ENCODE data around the gene KCNJ4. TPM values are rescaled to one million over a fixed set of nuclear protein-coding genes. Genes with fewer than 3 reads are reported as not detected.

Gene KCNJ4
- total RNA-seq, 4 donors from 2014 or later = not detected

DNA sequence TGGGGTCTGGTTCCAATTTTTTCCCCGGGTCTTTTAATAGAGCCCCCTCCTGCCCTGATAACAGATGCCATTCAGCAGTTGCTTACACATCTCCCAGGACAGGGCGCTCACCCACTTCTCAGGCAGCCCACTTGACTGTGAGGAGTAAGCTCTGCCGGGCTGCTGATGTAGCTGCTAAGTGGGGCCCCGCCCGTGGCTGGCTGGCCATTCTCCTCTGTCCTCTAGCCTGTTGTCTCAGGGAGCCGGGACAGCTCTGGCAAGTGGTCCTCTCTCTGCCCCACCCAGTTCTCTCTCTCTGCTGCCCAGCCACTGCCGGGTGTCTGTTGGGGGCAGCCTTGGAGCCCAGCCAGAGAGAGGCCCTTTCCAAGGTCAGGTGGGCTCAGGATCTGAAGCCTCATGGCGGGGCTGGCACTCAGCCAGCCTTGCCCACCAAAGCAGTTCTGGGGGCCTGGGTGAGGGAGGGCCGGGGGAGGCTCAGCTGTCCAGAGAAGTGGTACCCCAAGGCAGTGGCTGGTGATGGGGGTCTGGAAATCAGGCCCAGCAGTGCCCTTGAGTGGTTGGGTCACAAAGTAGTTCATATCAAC is 8.9 kb downstream of the KCNJ4 start:
- Histone ChIP-seq H3K36me3 (no peaks in the 10 kb centered on the region), H3K4me3 (no peak overlapping the region), H3K27me3 (peaks cover 86% of the 10 kb centered on the region), H3K4me1 (no peaks in the 10 kb centered on the region), H3K9me3 (no peaks in the 10 kb centered on the region), H3K27ac (no peak overlapping the region)
- no peak for DNase-seq
- WGBS, 2 donors (ENCODE audit: low coverage in 1 of 2) = 58% methylated on average over 8 of the region's 9 CpGs; no CpG with 5 or more reads in 1 of the 2 donors
- TF ChIP-seq POLR2AphosphoS5 (IDR thresholded peaks at IDR 0.05) (no peak), EP300 (IDR thresholded peaks at IDR 0.05; ENCODE audit: low read depth) (no peak), POLR2A (IDR thresholded peaks at IDR 0.05) (no peak)
- TF ChIP-seq, protein P1, sequence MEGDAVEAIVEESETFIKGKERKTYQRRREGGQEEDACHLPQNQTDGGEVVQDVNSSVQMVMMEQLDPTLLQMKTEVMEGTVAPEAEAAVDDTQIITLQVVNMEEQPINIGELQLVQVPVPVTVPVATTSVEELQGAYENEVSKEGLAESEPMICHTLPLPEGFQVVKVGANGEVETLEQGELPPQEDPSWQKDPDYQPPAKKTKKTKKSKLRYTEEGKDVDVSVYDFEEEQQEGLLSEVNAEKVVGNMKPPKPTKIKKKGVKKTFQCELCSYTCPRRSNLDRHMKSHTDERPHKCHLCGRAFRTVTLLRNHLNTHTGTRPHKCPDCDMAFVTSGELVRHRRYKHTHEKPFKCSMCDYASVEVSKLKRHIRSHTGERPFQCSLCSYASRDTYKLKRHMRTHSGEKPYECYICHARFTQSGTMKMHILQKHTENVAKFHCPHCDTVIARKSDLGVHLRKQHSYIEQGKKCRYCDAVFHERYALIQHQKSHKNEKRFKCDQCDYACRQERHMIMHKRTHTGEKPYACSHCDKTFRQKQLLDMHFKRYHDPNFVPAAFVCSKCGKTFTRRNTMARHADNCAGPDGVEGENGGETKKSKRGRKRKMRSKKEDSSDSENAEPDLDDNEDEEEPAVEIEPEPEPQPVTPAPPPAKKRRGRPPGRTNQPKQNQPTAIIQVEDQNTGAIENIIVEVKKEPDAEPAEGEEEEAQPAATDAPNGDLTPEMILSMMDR (IDR thresholded peaks at IDR 0.05) = no peak
- intact Hi-C loops (cut with DNase I; ENCODE audit: low total_unique reads) = no loop called here
- in situ Hi-C loops (cut with MboI; ENCODE audit: low pct_ligation_motif_present in 1 of 4, low pct_unique_long_range_greater_than_20kb in 1 of 4, low sequenced_read_pairs in 3 of 4) = no loop called here

DNA sequence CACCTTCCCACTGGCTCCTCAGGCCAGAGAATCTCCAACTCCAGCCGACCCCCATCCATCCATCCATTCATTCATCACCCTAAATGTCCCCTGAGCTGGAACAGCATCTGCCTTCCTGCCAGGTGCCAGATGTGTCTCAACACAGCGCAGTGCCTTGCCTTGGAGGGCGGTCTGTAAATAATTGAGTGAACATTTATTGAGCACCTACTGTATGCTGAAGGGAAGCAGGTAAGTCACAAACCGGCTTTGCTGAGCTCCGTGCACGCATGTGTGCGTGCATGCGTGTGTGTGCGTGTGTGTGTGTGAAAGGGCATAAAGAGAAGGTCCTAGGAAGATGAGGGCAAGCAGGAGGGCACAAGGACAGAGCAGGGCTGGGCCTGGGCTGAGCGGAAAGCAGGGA is 10.2 kb downstream of the KCNJ4 start:
- in situ Hi-C loops (cut with MboI; ENCODE audit: low pct_ligation_motif_present in 1 of 4, low pct_unique_long_range_greater_than_20kb in 1 of 4, low sequenced_read_pairs in 3 of 4) = no loop called here
- intact Hi-C loops (cut with DNase I; ENCODE audit: low total_unique reads) = no loop called here
- TF ChIP-seq POLR2A (IDR thresholded peaks at IDR 0.05) = no peak
- no peak for TF ChIP-seq EP300 (IDR thresholded peaks at IDR 0.05; ENCODE audit: low read depth)
- TF ChIP-seq, protein P1 (IDR thresholded peaks at IDR 0.05) = no peak
- TF ChIP-seq POLR2AphosphoS5 (IDR thresholded peaks at IDR 0.05) = no peak

DNA sequence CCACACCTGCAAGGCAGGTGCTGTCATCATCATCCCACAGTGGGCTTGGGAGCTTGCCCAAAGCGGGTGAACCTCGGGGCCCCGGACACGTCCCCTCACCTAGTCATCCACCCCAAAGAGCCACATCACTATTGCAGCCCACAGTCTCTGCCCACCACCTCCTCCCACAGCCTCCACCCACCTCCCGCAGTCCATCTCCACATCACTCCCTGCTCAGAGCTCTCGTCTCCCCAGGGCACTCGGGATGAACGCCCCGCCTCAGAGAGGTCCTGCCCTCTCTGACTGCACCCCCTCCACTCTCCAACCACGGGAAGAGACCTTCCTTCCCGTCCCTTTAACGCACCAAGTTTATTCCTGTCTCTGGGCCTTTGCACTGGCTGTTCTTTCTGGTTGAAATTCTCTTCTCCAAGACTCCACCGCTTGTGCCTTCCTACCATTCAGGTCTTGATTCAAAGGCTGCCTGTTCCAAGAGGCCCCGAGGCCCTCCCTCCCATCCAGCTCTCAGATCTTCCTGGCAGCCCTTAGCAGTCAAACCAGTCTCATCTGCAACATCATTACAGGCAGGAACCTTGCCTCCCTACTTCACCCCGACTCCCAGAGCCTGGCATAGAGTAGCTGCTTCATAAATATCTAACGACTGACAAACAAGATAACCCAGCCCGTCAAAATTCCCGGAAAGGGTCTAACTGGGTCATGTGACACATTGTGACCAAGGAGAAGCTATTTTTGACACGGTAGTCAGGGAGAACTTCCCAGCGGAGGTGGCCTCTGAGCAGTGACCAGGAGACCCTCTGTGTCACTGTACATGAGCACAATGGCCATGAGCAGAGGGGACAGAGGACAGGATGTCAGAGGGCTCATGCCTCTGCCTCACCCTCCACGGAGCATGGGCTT is 11.1 kb downstream of the KCNJ4 start:
- no peaks in the 10 kb centered on the region for H3K9me3 ChIP-seq
- H3K4me1 ChIP-seq = no peaks in the 10 kb centered on the region
- DNase-seq = no peak
- peaks cover 77% of the 10 kb centered on the region for H3K27me3 ChIP-seq
- intact Hi-C loops (cut with DNase I; ENCODE audit: low total_unique reads) = no loop called here
- H3K4me3 ChIP-seq = no peak overlapping the region
- 39 to 56% methylated on average over 7 to 19 of the region's 21 CpGs for WGBS, 2 donors (ENCODE audit: low coverage in 1 of 2)
- TF ChIP-seq EP300 (IDR thresholded peaks at IDR 0.05; ENCODE audit: low read depth) = no peak
- TF ChIP-seq, protein P1 (IDR thresholded peaks at IDR 0.05) = no peak
- no peak for TF ChIP-seq POLR2AphosphoS5 (IDR thresholded peaks at IDR 0.05)
- TF ChIP-seq POLR2A (IDR thresholded peaks at IDR 0.05) = no peak
- no peak overlapping the region for H3K27ac ChIP-seq
- no peaks in the 10 kb centered on the region for H3K36me3 ChIP-seq
- in situ Hi-C loops (cut with MboI; ENCODE audit: low pct_ligation_motif_present in 1 of 4, low pct_unique_long_range_greater_than_20kb in 1 of 4, low sequenced_read_pairs in 3 of 4) = no loop called here

More for the DNA sequence above, 10.2 kb downstream of the KCNJ4 start:
- Histone ChIP-seq H3K36me3 (no peaks in the 10 kb centered on the region), H3K9me3 (no peaks in the 10 kb centered on the region), H3K27ac (no peak overlapping the region), H3K4me1 (no peaks in the 10 kb centered on the region), H3K27me3 (peaks cover 82% of the 10 kb centered on the region), H3K4me3 (no peak overlapping the region)
- 80 to 87% methylated on average over 3 to 10 of the region's 10 CpGs for WGBS, 2 donors (ENCODE audit: low coverage in 1 of 2)
- no peak for DNase-seq

DNA sequence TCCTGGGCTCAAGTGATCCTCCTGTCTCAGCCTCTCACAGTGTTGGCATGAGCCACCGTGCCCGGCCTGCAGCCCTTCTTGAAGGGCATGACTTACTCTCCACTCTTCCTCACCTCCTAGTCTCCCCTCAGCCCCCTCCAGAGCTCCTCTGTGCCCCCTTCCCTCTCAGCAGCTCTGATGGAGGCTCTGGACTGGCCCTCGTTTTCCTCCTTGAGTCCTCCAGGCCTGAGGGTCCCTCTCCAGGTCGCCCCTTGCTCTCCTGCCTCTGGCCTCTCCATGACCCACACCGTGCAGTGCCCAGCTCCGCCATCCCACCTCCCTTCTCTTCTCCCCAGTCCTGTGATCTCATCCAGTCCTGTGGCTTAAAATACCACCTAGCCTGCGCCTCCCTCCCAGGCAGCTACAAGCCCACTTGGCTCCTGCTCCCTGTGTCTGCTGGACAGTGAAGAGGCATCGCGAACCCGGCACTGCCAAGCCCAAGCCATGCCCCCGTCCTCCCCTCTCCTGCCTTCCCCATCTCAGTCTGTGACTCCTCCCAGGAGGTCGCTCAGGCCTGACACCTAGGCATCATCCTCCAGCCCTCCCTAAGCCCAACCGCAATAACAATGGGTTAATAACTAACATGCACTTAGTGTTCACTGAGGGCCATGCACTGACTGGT is 11.9 kb downstream of the KCNJ4 start:
- H3K9me3 ChIP-seq = no peaks in the 10 kb centered on the region
- H3K4me1 ChIP-seq = no peaks in the 10 kb centered on the region
- no peak for DNase-seq
- TF ChIP-seq, protein P1 (IDR thresholded peaks at IDR 0.05) = no peak
- no peak for TF ChIP-seq POLR2AphosphoS5 (IDR thresholded peaks at IDR 0.05)
- no peak for TF ChIP-seq POLR2A (IDR thresholded peaks at IDR 0.05)
- no peak for TF ChIP-seq EP300 (IDR thresholded peaks at IDR 0.05; ENCODE audit: low read depth)
- intact Hi-C loops (cut with DNase I; ENCODE audit: low total_unique reads) (no loop called here), in situ Hi-C loops (cut with MboI; ENCODE audit: low pct_ligation_motif_present in 1 of 4, low pct_unique_long_range_greater_than_20kb in 1 of 4, low sequenced_read_pairs in 3 of 4) (no loop called here)
- no peaks in the 10 kb centered on the region for H3K36me3 ChIP-seq
- 20 to 66% methylated on average over 1 to 13 of the region's 13 CpGs for WGBS, 2 donors (ENCODE audit: low coverage in 1 of 2)
- H3K27me3 ChIP-seq = peaks cover 70% of the 10 kb centered on the region
- no peak overlapping the region for H3K27ac ChIP-seq
- no peak overlapping the region for H3K4me3 ChIP-seq
